T-helper 9 cell (primary cell): Measurements from ENCODE around the gene LRG1.
A peak's percentile ranks its signal among the peaks of the same experiment; 100 is the strongest.
"Not testable (repeated sequence)": the region's sequence is repeated elsewhere in the genome, so short reads cannot be mapped to it uniquely, and the experiment has no call there.

Experiments
- DNase-seq: peaks from one replicate; pipeline ENCODE4 v3.0.0-alpha.2; 2020

The LRG1 gene

DNA sequence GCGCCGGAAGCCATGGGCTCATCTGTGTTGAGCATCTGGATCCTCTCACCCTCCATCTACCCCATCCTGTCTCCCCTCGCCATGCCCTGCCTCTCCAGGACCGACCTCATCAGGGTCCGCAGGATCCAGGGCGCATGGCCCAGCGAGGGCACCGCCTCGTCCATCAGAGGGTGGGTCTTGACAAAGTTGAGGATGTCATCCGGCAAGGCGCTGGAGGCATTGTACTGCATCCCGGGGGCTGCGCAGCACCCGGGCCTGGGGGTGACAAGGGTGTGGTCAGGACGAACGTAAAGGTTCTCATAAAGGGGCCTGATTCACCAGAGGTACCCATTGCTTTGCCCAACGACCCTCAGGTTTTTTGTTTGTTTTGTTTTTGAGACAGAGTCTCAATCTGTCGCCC, 10.2 kb upstream of the LRG1 start:
- no peak for DNase-seq

DNA sequence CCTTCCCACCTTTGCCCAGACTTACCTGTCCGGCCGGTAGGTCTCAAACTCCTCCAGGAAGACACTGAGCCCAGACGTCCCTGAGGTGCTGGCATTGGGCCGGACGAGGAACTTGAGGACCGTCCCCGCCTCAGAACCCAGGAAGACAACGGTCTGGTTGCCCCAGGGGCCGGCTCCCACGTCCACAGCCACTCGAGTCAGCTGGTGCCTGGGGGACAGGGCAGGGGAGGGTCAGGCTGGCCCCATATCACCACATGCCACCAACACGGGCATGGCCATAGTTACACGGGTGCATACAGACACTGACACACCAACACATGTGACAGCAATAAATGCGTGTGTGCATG, 8.4 kb upstream of the LRG1 start:
- DNase-seq: no peak

DNA sequence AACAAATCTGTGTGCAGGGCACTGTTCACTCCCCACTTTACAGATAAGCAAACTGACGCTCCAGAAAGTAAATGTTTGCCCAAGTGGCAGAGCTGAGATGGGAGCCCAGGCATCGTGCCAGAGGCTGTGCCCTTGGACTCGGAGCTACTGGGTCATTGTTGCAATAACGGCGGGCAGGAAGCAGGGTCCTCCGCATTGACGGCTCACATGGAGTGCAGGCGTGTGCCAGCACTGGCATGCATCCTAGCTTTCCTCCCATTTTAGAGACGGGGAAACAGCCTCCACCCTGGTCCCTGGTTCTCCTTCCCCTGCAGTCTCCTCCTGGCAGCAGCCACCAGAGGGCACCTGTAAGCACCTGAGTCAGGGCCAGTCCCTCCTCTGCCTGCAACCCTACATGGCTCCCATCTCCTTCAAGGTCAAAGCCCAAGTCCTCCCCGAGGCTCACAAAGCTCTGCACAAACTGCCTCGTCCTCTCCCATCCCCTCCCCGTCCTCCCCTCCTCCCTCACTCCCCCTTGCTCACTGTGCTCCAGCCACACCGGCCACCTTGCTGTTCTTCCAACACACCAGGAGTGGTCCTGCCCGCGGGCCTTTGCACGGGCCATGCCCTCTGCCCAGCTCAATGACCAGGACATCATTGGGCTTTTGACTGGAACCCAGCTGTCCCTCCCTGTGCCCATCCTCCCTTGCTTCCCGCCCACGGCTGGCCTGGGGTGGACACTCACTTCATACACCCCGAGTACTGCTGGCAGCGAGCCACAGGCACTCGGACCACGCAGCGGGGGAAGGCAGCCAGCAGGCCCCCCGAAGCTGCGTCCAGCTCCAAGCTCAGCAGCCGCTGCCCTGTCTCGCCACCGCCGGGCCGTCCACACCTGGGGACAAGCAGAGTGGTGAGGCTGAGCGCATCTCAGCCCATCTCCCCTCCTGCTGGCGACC, 7.7 kb upstream of the LRG1 start:
- no peak for DNase-seq

- DNase-seq: no peak
These were observed 4.2 kb upstream of the LRG1 start for GRCh38 chr19:4543842-4544647.

- no peak for DNase-seq
These were observed 3.3 kb upstream of the LRG1 start for GRCh38 chr19:4542896-4543841.

- DNase-seq: not testable (repeated sequence)
These were observed 1.9 kb upstream of the LRG1 start for GRCh38 chr19:4541806-4542145.

- no peak for DNase-seq
These were observed 1.4 kb upstream of the LRG1 start for GRCh38 chr19:4541114-4541805.

- no peak for DNase-seq
These were observed 605 bp downstream of the LRG1 start for GRCh38 chr19:4539169-4539692.

DNA sequence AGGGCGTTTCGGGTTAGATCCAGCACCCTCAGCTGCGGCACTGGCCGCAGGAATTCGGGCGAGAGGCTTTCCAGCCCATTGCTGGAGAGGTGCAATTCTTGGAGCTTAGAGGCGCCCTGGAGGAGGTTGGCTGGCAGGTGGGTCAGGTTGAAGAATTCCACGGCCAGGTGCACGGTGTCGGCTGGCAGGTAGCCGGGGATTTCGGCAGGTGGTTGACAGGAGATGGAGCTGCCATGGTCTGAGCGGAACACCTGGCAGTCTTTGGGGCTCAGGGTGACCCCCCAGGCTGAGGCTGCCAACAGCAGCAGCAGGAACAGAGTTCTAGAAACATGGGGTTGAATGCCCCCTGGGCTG, 1.3 kb downstream of the LRG1 start:
- DNase-seq: no peak

GRCh38 chr19:4537953-4538600, 1.8 kb downstream of the LRG1 start:
- no peak for DNase-seq

DNA sequence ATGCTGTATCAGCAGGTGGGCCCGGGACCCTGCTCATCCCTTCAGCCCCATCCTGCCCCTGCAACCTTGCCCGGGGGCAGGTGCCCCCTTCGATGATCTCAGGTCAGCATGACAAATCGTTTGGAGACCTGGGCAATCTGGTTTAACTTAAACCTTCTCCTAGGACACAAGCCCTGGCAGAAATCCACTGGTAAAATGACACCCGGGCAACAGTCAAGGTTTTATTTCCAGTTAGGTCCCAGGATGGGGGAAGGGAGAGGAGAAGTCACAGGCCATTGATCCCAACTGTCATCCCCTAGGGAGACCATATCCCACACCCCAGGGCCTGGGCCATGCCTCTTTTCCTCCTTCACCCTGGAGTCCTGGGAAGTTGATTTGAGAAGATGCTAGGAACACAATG, 3.0 kb downstream of the LRG1 start:
- no peak for DNase-seq

GRCh38 chr19:4534836-4535658, 4.8 kb downstream of the LRG1 start, which contains the start of gene PLIN5:
Gene PLIN5, minus strand, starts transcription at chr19:4535224. Its CDS starts 1,150 bp downstream, at chr19:4534074.
- peak; percentile 12 for DNase-seq

DNA sequence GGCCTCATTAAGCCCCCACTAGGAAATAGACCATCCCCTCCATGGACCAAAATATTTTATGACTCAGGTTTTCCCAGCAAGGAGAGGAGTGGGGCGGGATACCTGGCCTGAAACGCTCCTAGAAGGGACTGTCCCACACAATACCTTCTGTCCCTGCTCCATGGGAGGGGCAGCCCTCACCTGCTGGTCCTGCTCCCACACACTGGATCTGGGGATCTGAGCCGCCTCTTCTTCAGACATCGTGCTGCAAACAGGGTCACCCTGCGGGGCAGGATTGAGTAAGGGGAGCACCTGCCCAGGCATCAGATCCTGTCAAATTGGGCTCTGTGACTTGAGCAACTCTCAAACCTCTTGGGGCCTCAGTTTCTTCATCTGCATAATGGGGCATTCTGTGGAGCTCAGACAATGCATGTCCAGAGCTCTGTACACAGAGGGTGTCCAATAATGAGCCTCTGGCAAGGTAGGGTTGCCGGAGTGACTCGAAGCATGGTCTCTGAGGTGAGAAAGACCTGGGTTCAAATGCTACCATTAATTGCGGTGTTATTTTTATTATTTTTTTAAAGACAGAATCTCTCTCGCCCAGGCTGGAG, 5.9 kb downstream of the LRG1 start:
- DNase-seq: no peak

DNA sequence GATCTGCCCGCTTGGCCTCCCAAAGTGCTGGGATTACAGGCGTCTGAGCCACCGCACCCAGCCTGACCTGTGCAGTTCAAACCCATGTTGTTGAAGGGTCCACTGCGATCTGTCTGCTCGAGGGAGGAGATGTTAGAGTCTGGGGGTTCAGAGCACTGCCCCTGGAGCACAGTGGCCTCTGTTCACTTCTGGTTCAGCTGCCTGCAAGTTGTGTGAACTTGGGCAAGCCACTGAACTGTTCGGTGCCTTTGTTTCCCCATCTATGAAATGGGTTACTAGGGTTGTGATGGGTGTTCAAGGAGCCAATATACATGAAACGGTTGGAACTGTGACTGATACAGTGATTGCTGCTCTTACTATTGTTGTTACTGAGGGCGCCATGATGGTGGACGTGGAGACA, 6.5 kb downstream of the LRG1 start:
- DNase-seq: no peak

DNA sequence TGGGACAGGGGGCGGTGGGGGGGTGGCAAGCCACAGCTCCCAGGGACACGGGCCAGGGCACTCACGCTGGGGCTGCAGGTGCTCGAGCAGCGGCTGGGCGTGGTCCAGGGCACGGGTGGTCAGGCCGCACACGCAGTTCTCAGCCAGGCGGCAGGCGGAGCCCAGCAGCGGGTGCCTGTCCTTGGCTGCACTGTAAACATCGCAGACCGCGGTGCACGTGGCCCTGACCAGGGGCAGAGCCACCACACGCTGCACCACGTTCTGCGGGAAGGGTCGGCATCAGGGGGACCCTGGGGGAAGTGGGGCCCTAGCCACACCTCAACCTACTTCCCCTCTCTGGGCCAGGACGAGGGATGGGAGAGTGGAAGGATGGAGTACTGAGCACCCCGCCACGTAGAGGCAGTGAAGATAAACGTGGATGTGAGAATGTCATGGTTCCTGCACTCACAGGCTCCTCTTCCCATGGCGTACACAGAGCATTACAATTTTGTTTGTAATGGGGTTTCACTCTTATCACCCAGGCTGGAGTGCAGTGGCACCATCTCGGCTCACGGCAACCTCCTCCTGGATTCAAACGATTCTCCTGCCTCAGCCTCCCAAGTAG, 8.2 kb downstream of the LRG1 start:
- no peak for DNase-seq

DNA sequence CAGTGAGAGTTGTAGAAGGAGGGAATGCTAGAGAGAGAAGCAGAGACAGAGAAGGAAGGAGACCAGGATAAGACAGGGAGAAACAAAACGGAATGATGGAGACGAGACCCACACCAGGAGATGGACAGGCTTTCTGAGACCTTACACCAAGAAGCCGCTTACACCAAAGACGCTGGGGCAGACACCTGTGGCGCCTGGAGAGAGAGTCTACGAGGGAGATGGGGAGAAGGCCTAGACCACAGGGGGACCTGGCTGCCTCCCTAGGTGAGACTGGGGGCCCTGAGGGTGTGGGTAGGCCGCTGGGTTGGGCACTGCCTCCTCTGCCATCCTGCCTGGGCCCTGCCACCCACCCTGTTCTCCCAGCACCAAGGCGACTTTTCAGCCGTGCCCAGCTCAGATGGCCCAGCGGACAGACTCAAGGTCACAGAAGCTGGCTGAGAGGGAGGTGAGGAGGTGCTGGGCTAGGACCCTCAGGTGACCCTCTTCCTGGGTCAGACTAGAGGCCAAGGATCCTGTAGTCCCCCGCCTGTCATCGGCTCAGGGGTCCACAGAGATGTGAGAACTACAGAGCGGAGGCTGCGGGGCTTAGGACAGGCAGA, 9.8 kb downstream of the LRG1 start:
- DNase-seq: no peak

DNA sequence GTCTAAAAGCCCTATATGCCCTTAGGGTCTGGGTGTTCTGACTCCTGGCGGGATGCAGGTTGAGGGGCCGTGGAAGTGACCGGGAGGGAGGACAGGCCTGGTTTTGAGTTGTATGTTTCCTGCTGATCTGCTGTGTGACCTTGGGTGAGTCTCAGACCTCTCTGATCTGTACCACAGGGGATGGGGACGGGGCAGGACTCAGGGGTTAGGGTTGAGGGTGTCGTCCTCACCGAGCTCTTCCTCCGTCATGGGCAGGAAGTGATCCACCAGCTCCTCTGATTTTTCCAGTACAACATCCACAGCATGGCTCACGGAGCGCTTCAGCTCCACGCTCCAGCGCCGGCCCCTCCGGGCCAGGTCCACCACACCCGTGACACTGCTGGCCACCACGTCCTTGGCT, 11.0 kb downstream of the LRG1 start:
- no peak for DNase-seq

- DNase-seq: not testable (repeated sequence)
These were observed 12.5 kb downstream of the LRG1 start for GRCh38 chr19:4527377-4527776.

- no peak for DNase-seq
These were observed 14.3 kb downstream of the LRG1 start for GRCh38 chr19:4525563-4526002.
